PC-3 (cell line): ENCODE data around the gene PTGES.

Experiments
- CTCF ChIP-seq: fragments of 300-600 bp; sonication (generic); conservative IDR thresholded peaks from 2 replicates; pipeline ENCODE4 v1.5.1; 2017; ENCODE audit warnings: antibody characterized with exemption, low read depth, mild to moderate bottlenecking, low read length
- EZH2 ChIP-seq: fragments of 300-600 bp; sonication (generic); IDR thresholded peaks from one replicate; pipeline ENCODE4 v1.6.1; 2017; ENCODE audit warnings: antibody characterized with exemption, mild to moderate bottlenecking, low read length; ENCODE audit not compliant: unreplicated experiment
- EZH2phosphoT487 ChIP-seq: fragments of 300-600 bp; sonication (generic); IDR thresholded peaks from 2 replicates; pipeline ENCODE4 v1.6.1; 2018; ENCODE audit warnings: mild to moderate bottlenecking, antibody characterized with exemption, low read length, borderline replicate concordance

- TF ChIP-seq EZH2 (no peak), CTCF (no peak), EZH2phosphoT487 (no peak)
These were observed 24.9 kb upstream of the PTGES start for GRCh38 chr9:129777769-129778130.
